HEK293T (cell line): ENCODE measurements around the gene PRKCA.

Experiments
- ELF4 ChIP-seq: fragments of 450-650 bp; IDR thresholded peaks from 2 replicates; pipeline ENCODE4 v1.6.1; 2017; ENCODE audit warnings: antibody characterized with exemption
- FOXA1 ChIP-seq: fragments of 450-650 bp; IDR thresholded peaks from 2 replicates; pipeline ENCODE4 v1.6.1; 2016; ENCODE audit warnings: mild to moderate bottlenecking
- FOXK2 ChIP-seq: fragments of 450-650 bp; IDR thresholded peaks from 2 replicates; pipeline ENCODE4 v1.6.1; 2016; ENCODE audit warnings: mild to moderate bottlenecking
- L3MBTL2 ChIP-seq: fragments of 450-650 bp; conservative IDR thresholded peaks from 2 replicates; pipeline ENCODE4 v1.6.1; 2016; ENCODE audit warnings: mild to moderate bottlenecking
- SP1 ChIP-seq: fragments of 450-650 bp; IDR thresholded peaks from 2 replicates; pipeline ENCODE4 v1.6.1; 2017
- SUZ12 ChIP-seq: fragments of 450-650 bp; IDR thresholded peaks from 2 replicates; pipeline ENCODE4 v1.6.1; 2016; ENCODE audit warnings: mild to moderate bottlenecking
- TARDBP ChIP-seq: fragments of 450-650 bp; IDR thresholded peaks from 2 replicates; pipeline ENCODE4 v1.6.1; 2016
- TF ChIP-seq, protein P1 (sequence below): fragments of 450-650 bp; IDR thresholded peaks from 2 replicates; pipeline ENCODE4 v1.6.1; 2016

DNA sequence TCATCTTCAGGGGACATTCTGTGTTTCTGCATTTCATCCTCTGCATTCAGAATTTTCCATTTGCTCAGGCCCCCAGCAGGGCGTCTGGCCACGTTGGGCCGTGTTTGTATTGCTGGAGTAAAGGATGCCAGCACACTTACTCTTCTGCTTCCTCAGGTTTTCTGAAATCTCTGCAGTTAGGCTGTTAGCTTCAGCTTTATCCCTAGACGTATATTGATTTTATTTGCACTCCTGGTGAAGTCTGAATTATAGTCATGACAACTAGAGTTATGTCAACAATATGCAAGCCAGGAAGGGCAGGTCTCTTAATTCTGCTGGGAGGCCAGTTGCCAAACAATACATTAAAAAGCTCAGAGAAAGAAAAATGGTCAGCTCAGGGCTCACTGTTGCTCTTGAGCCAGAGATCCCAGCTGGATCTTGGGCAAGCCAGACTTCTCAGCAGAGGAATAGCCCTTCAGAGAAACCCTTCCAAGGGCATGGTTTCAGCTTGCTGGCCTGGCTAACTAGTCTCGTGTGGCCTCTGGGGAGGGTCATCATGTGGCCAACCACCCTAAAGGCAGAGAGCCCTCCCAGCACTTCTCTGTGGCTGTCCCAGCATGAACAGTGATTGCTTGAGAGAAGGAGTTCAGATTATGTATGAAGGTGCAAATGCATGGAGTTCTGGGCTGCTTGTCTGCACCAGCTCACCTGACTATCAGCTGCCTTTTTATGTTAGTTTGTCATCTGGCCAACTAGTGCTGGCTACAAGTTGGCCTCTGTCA, 422.3 kb downstream of the PRKCA start:
- TF ChIP-seq L3MBTL2 (no peak), FOXK2 (no peak), FOXA1 (no peak), TARDBP (no peak), ELF4 (no peak), SUZ12 (no peak), SP1 (no peak)
- TF ChIP-seq, protein P1, sequence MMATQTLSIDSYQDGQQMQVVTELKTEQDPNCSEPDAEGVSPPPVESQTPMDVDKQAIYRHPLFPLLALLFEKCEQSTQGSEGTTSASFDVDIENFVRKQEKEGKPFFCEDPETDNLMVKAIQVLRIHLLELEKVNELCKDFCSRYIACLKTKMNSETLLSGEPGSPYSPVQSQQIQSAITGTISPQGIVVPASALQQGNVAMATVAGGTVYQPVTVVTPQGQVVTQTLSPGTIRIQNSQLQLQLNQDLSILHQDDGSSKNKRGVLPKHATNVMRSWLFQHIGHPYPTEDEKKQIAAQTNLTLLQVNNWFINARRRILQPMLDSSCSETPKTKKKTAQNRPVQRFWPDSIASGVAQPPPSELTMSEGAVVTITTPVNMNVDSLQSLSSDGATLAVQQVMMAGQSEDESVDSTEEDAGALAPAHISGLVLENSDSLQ: no peak
